Hematopoietic multipotent progenitor cell treated with erythropoietin and hydrocortisone succinate and interleukin-3 and kit ligand, for 15 days (in vitro differentiated cells): ENCODE measurements around the gene PDE4C.
A peak's percentile ranks its signal among the peaks of the same experiment; 100 is the strongest.
"Not testable (repeated sequence)": the region's sequence is repeated elsewhere in the genome, so short reads cannot be mapped to it uniquely, and the experiment has no call there.

Experiments used
- DNase-seq: peaks from one replicate; pipeline ENCODE4 v3.0.0-alpha.2; 2015; ENCODE audit warnings: low spot score

PDE4C gene

GRCh38 chr19:18223860-18224524, 2.2 kb downstream of the PDE4C start:
- DNase-seq: peak; percentile 48

DNA sequence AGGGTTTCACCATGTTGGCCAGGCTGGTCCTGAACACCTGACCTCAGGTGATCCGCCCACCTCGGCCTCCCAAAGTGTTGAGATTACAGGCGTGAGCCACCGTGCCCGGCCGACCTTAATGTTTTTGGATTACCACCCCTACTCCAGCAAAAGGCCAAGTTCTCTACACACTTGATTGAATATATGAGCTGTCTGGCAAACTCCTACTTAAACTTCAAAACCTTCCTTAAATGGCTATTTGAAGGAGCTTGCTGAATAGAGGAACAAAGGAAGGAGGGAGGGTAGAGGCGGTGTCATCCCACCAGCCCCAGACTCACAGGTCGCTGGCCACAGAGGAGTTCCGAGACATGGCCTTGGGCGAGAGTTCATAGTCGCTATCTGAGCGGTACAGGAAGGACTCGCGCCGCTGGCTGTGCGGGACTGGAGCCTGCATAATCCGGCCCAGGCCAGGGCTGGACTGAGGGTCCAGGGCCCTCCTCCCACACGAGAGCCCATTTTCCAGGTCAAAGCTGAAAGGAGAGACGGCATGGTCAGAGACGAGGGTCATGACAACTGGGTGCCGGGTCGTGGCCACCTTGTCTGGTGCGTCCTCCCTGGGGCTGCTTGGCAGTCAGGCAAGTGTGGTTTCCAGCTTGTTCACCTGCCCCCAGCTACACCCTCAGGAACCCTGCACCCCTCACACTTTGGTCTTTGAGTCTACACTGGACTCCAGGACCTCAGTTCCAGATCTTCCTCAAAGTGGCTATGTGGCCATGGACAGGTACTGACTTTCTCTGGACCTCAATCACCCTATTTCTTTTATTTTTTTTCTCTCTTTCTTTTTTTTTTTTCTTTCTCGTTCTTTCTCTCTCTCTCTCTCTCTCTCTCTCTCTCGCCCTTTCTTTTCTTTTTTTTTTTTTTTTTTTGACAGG, 4.2 kb downstream of the PDE4C start:
- no peak for DNase-seq

DNA sequence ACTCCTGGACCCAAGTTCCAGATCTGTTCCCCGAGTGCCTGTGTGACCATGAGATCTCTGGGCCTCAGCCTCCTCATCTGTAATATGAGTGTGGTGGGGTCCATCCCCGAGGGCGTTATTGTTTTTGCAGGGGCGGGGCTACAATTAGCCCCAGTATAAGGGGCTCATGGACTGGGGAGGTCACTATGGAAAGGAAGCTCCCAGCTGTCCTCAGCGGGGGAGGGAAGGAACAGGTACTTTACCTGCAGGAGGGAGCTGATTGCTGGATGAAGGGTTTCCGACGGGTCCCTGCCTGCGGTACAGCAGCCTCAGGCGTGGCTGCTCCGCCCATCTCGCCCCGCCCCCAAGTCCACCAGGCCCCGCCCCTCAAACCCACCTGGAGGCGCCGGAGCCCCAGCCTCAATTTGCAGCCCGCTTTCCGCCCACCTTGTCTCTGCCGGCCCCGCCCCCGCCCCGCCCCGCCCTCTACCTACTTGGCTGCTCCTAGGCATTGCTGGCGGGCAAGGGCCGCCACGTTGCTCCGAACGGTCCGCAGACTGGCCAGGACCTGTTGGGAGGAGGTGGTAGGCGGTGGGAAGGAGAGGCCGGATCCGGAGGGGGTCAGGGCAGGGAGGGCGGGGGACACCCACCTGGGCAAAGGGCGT, 5.5 kb downstream of the PDE4C start:
- no peak for DNase-seq

GRCh38 chr19:18219911-18220631, 6.2 kb downstream of the PDE4C start:
- no peak for DNase-seq

- DNase-seq: no peak
Measured at GRCh38 chr19:18218600-18218999, 7.6 kb downstream of the PDE4C start.

- DNase-seq: no peak
Measured at GRCh38 chr19:18218159-18218558, 8.1 kb downstream of the PDE4C start.

DNA sequence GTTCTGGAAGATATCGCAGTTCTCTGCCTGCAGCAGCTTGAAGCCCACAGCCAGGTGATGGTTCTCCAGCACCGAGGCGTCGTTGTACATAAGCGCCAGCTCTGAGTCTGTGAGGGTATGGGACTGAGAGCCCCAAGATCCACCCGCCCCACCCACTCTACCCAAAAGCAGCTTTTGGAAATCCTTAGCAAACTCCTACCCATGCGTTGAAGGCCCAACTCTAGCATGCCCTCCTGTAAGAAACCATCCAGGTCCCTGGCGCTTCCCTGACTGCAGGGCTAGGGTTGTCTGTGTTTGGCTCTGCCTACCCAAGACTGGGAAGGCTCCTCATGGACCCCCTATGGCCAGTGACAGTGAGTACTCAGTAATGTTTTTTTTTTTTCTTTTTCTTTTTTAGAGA, 9.4 kb downstream of the PDE4C start:
- no peak for DNase-seq

GRCh38 chr19:18214779-18215433, 11.3 kb downstream of the PDE4C start:
- no peak for DNase-seq

DNA sequence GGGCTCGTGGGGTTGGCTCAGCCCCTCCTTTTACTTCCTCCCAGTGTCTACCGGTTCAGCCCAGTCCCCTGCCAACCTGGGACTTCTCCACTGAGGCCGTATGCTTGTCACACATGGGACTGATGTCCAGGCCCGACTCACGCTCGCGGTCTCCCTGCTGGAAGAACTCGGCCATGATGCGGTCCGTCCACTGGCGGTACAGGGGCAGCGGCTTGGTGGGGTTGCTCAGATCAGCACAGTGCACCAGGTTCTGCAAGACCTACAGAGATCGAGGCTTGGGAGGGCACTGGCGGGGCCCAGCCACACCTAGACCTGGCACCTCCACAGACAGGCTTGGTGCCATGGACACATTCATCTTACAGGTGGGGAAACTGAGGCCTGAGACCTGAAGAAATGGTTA, 14.6 kb downstream of the PDE4C start:
- no peak for DNase-seq

GRCh38 chr19:18209912-18210311, 16.3 kb downstream of the PDE4C start:
- not testable (repeated sequence) for DNase-seq

- DNase-seq: peak; percentile 34
Measured at GRCh38 chr19:18208098-18208951, 17.9 kb downstream of the PDE4C start.

- no peak for DNase-seq
Measured at GRCh38 chr19:18206018-18206417, 20.2 kb downstream of the PDE4C start.

DNA sequence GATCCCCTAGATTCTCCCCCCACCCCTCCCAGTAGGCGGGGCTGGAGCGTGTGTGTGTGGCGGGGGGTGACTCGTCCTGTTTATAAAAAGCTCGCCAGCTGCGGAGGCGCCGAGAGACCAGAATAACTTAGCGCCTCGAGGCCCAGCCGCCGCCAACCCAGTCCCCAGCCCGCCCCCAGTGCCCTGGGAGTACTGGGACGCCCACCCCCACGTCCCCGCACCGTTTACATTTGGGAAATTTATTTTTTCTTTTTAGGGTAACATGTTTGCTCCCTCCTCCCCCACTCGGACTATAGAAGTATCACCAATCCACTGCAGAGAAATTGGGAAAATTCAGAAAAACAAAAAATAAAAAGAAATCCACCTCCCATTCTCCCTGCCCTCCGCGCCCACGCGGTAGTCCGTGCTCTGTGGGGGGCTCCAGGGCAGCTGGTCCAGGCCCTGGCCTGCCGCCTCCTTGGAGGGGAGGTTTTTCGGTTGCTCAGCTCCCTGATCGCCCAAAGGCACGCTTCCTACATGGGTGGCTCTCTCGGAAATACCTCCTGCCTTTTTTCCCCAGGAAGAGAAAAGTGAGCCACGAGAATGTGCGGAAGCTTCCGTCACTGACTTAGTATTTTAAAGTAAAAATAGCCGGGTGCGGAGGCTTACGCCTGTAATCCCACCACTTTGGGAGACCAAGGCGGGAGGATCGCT, 20.9 kb downstream of the PDE4C start:
- peak; percentile 36 for DNase-seq

DNA sequence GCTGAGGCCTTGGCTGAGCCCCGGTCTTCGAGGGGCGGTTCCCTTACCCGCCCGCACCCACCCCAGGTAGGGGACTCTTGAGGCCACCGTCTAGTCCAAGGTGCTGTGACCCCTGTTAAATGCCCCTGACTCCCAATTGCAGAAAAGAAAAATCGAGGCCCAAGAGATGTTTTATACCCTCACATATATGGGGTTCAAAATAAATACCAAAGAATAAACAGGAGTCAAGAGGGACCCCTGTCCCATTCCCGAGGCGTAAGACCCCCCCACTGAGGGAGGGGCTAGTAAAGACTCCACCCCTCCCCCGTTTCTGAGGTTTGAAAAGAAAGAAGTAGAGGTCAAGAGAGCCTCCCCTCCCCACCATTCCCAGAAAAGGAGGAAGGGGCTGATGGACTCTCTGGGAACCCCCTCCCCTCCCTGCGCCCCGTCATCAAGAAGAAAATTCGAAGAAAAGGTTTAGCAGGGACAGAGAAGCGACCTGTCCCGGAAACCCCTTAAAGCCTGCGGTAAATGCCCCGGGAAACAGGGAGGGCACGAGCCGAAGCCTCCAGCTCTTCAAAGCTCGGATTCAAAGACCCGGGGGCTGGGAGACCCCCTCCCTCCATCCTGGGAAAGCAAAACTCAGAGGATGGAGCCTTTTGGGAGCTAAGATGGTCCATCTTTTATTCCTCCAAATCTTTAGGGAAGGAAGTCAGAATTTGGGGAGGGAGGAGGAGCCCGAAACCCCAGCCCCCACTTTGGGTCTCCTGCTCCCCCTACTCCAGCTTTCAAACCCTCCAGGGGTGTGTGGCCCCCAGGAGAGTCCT, 21.6 kb downstream of the PDE4C start:
- DNase-seq: peak; percentile 29

DNA sequence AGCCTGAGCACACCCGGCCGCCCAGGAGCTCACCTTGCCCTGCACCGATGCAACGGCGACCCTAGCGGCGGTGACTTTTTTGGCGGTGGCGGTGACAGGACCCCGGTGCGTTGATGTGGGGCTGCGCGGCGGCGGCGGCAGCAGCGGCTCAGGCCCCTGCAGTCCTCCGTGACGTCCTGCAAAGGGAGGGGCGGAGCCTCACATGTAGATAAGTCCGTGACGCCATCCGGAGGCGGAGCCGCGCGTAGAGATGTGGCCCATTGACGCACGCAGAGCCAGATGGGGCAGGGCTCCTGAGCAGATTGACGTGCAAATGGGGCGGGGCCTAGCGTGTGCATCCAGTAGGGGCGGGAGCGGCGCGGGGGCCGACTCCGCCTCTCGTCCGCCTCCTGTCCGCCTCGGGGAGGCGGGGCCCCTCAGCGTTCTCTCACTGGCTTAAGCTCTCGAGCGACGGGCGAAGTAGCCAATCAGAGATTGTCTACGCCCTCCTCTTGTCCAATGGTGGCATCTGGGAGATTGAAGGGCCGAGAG, 22.3 kb downstream of the PDE4C start, which contains the start of gene RAB3A:
Gene RAB3A (minus strand): TSS at position 180 of the 531 bp plus-strand sequence. CDS start 1,302 bp downstream, outside the sequence.
- DNase-seq: peak; percentile 100

DNA sequence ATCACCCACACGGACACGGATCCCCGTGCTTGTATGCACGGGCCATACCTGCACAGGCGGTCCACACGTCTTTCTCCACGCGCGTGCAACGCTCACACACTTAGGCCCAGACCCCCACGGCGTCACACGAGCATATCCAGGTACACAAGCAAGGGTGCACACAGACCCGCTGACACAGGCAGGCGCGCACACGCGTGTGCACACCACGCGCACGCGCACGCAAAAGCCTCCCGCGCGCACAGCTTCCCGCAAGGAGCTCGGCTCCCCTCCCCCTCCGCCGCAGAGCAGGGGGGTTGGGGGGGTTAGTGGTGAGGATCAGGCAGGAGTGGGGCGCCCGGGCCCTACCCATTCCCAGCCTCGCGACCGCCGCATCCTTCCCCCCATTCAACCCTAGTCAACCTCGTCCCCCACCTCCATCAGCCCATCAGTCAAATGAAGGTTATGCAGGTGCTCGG, 22.8 kb downstream of the PDE4C start:
- DNase-seq: peak; percentile 17

GRCh38 chr19:18202778-18203407, 23.3 kb downstream of the PDE4C start:
- DNase-seq: no peak

- DNase-seq: no peak
Measured at GRCh38 chr19:18202397-18202777, 23.9 kb downstream of the PDE4C start.
